SU-DHL-6 (cell line): ENCODE data around the gene GPNMB.
"Not testable (repeated sequence)": the region's sequence is repeated elsewhere in the genome, so short reads cannot be mapped to it uniquely, and the experiment has no call there.

ENCODE experiments used
- H2AFZ ChIP-seq: fragments of 200-600 bp; sonication (generic); 2 replicates; pipeline ENCODE4 v1.6.1; 2014; ENCODE audit warnings: low read depth, mild to moderate bottlenecking, moderate library complexity, mixed read lengths, antibody characterized with exemption, low read length; ENCODE audit not compliant: severe bottlenecking
- H3F3A ChIP-seq: fragments of 200-600 bp; shearing (Covaris generic); 2 replicates; pipeline ENCODE4 v1.6.0; 2016; ENCODE audit warnings: antibody characterized with exemption, mild to moderate bottlenecking; ENCODE audit not compliant: insufficient read depth
- H3K27ac ChIP-seq: fragments of 200-600 bp; sonication (generic); 2 replicates; pipeline ENCODE4 v1.5.1; 2016; ENCODE audit warnings: low read depth, mild to moderate bottlenecking, low read length, moderate library complexity, mixed read lengths
- H3K27me3 ChIP-seq: fragments of 200-600 bp; sonication (generic), shearing (Covaris generic); 2 replicates; pipeline ENCODE4 v1.6.0; 2014; ENCODE audit warnings: mild to moderate bottlenecking, low read length
- H3K36me3 ChIP-seq: fragments of 200-600 bp; sonication (generic); 2 replicates; pipeline ENCODE4 v1.6.1; 2014; ENCODE audit warnings: mild to moderate bottlenecking, low read length, mixed read lengths
- H3K4me2 ChIP-seq: fragments of 300-600, 200-600 bp; shearing (Covaris generic), sonication (generic); 2 replicates; pipeline ENCODE4 v1.6.0; 2014; ENCODE audit warnings: low read length, low read depth, mild to moderate bottlenecking; ENCODE audit not compliant: poor library complexity, severe bottlenecking
- H3K4me3 ChIP-seq: fragments of 200-600 bp; sonication (generic); 2 replicates; pipeline ENCODE4 v1.5.1; 2014; ENCODE audit warnings: antibody characterized with exemption, low read length, mild to moderate bottlenecking, mixed read lengths; ENCODE audit not compliant: insufficient read depth, poor library complexity, severe bottlenecking
- H3K79me2 ChIP-seq: fragments of 200-600 bp; sonication (generic); 2 replicates; pipeline ENCODE4 v1.6.1; 2014; ENCODE audit warnings: mild to moderate bottlenecking, low read length, moderate library complexity; ENCODE audit not compliant: insufficient read depth
- H3K9ac ChIP-seq: fragments of 200-600 bp; sonication (generic); 2 replicates; pipeline ENCODE4 v1.7.0; 2014; ENCODE audit warnings: mild to moderate bottlenecking, low read length
- H3K9me2 ChIP-seq: fragments of 200-600 bp; sonication (generic); replicated peaks from 2 replicates; pipeline ENCODE4 v1.6.1; 2014; ENCODE audit warnings: low read length; ENCODE audit not compliant: insufficient read depth
- H3K9me3 ChIP-seq: fragments of 200-600 bp; sonication (generic); 2 replicates; pipeline ENCODE4 v1.6.1; 2014; ENCODE audit warnings: low read length, mixed read lengths; ENCODE audit not compliant: insufficient read depth
- H4K20me1 ChIP-seq: fragments of 200-600 bp; sonication (generic); 2 replicates; pipeline ENCODE4 v1.6.1; 2014; ENCODE audit warnings: low read depth, mild to moderate bottlenecking, antibody characterized with exemption, low read length, moderate library complexity, mixed read lengths
- EZH2phosphoT487 ChIP-seq: fragments of 200-600 bp; sonication (generic), shearing (Covaris generic); conservative IDR thresholded peaks from 2 replicates; pipeline ENCODE4 v1.6.1; 2018; ENCODE audit warnings: mild to moderate bottlenecking, antibody characterized with exemption, low read length, moderate library complexity, mixed read lengths
- TF ChIP-seq, protein P1 (sequence below): fragments of 200-600 bp; sonication (generic); IDR thresholded peaks from one replicate; pipeline ENCODE4 v1.5.1; 2017; ENCODE audit warnings: antibody characterized with exemption, mild to moderate bottlenecking, low read length, moderate library complexity; ENCODE audit not compliant: insufficient read depth, poor library complexity, severe bottlenecking

GPNMB gene

DNA sequence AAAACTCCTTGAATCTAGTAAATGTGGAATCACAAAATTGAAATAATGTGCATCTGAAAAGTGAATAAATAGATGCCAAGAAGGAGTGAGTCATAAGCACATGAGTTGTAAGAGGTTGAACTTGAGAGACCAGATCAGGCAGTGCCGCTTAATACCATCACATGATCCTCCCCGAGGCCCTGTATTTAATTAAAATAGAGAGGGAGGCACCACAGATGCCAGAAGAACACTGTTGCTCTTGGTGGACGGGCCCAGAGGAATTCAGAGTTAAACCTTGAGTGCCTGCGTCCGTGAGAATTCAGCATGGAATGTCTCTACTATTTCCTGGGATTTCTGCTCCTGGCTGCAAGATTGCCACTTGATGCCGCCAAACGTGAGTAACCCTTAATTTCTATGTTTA lies at the start of gene GPNMB:
TSS of gene GPNMB (plus strand) at position 221 of the 400 bp plus-strand sequence. CDS start at position 304, 83 bp downstream.
- no peaks in the 10 kb centered on the region for H3K9me3 ChIP-seq
- no peaks in the 10 kb centered on the region for H4K20me1 ChIP-seq
- H3K9ac ChIP-seq = no peak within 1 kb of the TSS
- H3K9me2 ChIP-seq = no peaks in the 10 kb centered on the region
- H3K36me3 ChIP-seq = no peaks in the 10 kb centered on the region
- H3K4me2 ChIP-seq = no peak within 1 kb of the TSS
- no peaks in the 10 kb centered on the region for H3K79me2 ChIP-seq
- H3K4me3 ChIP-seq = no peak within 1 kb of the TSS
- H3K27me3 ChIP-seq = no peaks in the 10 kb centered on the region
- TF ChIP-seq, protein P1, sequence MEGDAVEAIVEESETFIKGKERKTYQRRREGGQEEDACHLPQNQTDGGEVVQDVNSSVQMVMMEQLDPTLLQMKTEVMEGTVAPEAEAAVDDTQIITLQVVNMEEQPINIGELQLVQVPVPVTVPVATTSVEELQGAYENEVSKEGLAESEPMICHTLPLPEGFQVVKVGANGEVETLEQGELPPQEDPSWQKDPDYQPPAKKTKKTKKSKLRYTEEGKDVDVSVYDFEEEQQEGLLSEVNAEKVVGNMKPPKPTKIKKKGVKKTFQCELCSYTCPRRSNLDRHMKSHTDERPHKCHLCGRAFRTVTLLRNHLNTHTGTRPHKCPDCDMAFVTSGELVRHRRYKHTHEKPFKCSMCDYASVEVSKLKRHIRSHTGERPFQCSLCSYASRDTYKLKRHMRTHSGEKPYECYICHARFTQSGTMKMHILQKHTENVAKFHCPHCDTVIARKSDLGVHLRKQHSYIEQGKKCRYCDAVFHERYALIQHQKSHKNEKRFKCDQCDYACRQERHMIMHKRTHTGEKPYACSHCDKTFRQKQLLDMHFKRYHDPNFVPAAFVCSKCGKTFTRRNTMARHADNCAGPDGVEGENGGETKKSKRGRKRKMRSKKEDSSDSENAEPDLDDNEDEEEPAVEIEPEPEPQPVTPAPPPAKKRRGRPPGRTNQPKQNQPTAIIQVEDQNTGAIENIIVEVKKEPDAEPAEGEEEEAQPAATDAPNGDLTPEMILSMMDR = no peak
- TF ChIP-seq EZH2phosphoT487 = no peak
- H3K27ac ChIP-seq = no peak within 1 kb of the TSS
- no peaks in the 10 kb centered on the region for H3F3A ChIP-seq
- no peak within 1 kb of the TSS for H2AFZ ChIP-seq

- H3K27me3 ChIP-seq, H3K79me2 ChIP-seq, H3K9ac ChIP-seq, H3K9me3 ChIP-seq, H3K27ac ChIP-seq, H3K9me2 ChIP-seq, H3K4me3 ChIP-seq, H2AFZ ChIP-seq, H3K4me2 ChIP-seq, H4K20me1 ChIP-seq: not testable (repeated sequence)
- Histone ChIP-seq H3F3A (peaks cover 14% of the 10 kb centered on the region), H3K36me3 (peaks cover 46% of the 10 kb centered on the region)
Measured at GRCh38 chr7:23197745-23198144, 48.8 kb upstream of the GPNMB start.

DNA sequence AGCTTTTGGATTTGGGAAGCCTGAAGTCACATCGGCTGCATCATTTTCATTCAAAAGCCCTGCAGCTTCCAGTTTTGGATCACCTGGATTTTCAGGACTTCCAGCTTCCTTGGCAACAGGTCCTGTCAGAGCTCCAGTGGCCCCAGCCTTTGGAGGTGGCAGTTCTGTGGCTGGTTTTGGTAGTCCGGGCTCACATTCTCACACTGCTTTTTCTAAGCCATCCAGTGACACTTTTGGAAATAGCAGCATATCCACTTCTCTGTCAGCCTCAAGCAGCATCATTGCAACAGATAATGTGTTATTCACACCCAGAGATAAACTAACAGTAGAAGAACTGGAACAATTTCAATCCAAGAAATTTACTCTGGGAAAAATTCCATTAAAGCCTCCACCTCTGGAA lies 46.2 kb upstream of the GPNMB start:
- TF ChIP-seq, protein P1 = no peak
- no peak for TF ChIP-seq EZH2phosphoT487
- H3K4me2 ChIP-seq = no peak overlapping the region
- H3K27me3 ChIP-seq = no peaks in the 10 kb centered on the region
- no peak overlapping the region for H3K4me3 ChIP-seq
- no peak overlapping the region for H3K27ac ChIP-seq
- no peak overlapping the region for H2AFZ ChIP-seq
- no peaks in the 10 kb centered on the region for H3K79me2 ChIP-seq
- H3K9me3 ChIP-seq = no peaks in the 10 kb centered on the region
- peaks cover 4% of the 10 kb centered on the region; the same call in 1 of the 2 replicates for H4K20me1 ChIP-seq
- peaks cover 23% of the 10 kb centered on the region for H3F3A ChIP-seq
- peaks cover 46% of the 10 kb centered on the region for H3K36me3 ChIP-seq
- no peaks in the 10 kb centered on the region for H3K9me2 ChIP-seq
- H3K9ac ChIP-seq = no peak overlapping the region

DNA sequence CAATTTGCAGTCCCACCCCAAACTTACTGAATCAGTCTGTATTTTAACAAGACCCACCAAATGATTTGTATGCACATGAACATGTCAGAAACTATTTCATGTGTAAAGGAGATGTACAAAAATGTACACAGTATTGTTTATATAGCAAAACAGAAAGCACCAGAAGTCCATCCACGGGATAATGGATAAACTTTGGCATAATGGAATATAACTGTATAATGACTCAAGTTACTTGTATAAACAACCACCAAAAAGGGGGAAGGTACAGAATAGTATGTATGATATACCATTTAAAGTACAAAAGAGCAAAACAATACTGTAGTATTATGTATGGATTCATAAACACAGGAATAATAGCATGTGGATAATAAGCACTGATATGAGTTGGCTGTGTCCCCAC lies 42.3 kb upstream of the GPNMB start:
- no peaks in the 10 kb centered on the region for H4K20me1 ChIP-seq
- H3K4me2 ChIP-seq = no peak overlapping the region
- TF ChIP-seq, protein P1 = no peak
- TF ChIP-seq EZH2phosphoT487 = no peak
- H3K36me3 ChIP-seq = peaks cover 19% of the 10 kb centered on the region
- no peaks in the 10 kb centered on the region for H3K27me3 ChIP-seq
- no peak overlapping the region for H3K9ac ChIP-seq
- no peaks in the 10 kb centered on the region for H3K9me3 ChIP-seq
- no peaks in the 10 kb centered on the region for H3K79me2 ChIP-seq
- H3K9me2 ChIP-seq = no peaks in the 10 kb centered on the region
- H3F3A ChIP-seq = peaks cover 18% of the 10 kb centered on the region
- no peak overlapping the region for H3K27ac ChIP-seq
- H2AFZ ChIP-seq = no peak overlapping the region
- no peak overlapping the region for H3K4me3 ChIP-seq
